HG02852 (cell line): ENCODE data around the gene KMT5B.
A peak's percentile ranks its signal among the peaks of the same experiment; 100 is the strongest.
"Not testable (repeated sequence)": the region's sequence is repeated elsewhere in the genome, so short reads cannot be mapped to it uniquely, and the experiment has no call there.

Experiments
- ATAC-seq: cut with Tn5 transposase; IDR thresholded peaks from one replicate; pipeline ENCODE4 v1.9.1; 2021; ENCODE audit warnings: mild to moderate bottlenecking, moderate library complexity; ENCODE audit not compliant: unreplicated experiment

KMT5B gene

GRCh38 chr11:68213135-68213515 is at the start of gene KMT5B:
TSS of gene KMT5B (minus strand) at chr11:68213296. CDS start at chr11:68190076, 23,220 bp downstream.
- ATAC-seq: peak; percentile 3

- no peak for ATAC-seq
Observed at GRCh38 chr11:68262544-68262827, 49.4 kb upstream of the KMT5B start.

DNA sequence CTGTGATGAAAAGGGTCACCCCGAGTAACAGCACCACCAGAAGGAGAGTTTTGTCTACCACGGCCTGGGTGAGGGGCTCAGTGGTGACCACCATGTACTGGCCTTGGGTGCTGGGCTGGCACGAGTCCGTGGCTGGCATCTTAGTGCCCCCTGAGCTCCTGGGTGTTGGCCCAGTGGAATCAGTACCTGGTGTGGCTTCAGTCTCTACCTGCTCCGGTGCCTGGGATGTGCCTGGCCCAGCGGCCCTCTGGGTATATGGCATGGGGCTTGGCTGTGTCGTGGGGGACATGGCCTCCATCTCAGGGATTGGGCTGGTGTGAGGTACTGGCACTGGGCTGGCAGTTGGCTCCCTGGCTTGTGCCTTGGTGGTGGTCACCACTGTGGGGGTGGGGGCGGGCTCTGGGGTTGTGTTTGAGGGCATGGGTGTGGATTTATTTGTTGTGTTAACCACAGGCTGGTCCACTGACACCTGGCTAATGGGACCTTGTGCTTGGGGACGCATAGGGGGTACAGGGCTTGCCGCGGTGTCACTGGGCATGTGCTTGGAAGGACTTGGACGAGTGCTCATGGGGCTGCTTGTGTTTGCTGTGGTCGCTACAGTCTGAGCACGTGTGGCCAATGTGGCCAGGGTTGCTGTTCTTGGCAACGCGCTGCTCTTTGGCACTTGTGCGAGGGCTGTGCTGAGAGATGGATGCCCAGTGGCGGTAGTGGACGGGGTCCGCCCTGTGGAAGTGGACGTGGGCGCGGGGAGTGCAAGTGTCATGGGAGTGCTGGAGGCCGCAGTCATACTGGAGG is 48.9 kb upstream of the KMT5B start:
- ATAC-seq: no peak

GRCh38 chr11:68261006-68261405 is 47.9 kb upstream of the KMT5B start:
- ATAC-seq: no peak

DNA sequence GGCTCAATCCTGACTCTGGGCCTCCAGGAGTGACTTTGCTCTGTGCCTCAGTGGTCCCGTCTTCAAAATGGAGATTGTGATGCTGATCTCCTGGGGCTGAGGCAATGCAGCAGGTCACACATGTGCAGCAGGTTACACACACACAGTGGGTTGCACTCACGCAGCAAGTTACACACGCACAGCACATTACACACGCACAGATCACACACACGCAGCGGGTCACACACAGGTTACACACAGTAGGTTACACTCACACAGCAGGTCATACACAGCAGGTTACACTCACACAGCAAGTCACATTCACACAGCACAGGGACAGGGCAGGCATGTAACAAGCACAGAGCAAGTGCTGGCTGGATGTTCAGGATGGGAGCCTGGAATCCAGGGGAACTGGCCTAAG is 47.4 kb upstream of the KMT5B start:
- no peak for ATAC-seq

GRCh38 chr11:68259122-68259959 is 46.2 kb upstream of the KMT5B start:
- ATAC-seq: no peak

DNA sequence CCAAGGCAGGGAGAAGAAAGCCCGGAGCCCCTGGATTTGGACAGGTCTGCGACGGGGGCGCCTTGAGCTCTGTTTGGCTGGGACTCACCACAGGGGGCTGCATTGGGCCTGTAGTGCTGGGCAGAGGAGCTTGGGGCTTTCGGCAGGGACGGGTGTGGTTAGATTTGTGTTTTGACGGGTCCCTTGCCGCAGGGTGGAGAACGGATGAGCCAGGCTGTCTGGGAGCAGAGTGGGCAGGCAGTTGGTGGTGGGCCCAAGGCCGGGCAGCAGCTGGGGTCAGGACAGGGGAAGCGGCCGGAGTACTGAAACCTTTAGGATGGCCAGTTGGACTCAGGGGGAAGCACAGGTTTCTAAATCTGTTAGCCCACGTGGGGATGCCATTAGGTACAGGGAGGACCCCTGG is 45.3 kb upstream of the KMT5B start:
- ATAC-seq: no peak

DNA sequence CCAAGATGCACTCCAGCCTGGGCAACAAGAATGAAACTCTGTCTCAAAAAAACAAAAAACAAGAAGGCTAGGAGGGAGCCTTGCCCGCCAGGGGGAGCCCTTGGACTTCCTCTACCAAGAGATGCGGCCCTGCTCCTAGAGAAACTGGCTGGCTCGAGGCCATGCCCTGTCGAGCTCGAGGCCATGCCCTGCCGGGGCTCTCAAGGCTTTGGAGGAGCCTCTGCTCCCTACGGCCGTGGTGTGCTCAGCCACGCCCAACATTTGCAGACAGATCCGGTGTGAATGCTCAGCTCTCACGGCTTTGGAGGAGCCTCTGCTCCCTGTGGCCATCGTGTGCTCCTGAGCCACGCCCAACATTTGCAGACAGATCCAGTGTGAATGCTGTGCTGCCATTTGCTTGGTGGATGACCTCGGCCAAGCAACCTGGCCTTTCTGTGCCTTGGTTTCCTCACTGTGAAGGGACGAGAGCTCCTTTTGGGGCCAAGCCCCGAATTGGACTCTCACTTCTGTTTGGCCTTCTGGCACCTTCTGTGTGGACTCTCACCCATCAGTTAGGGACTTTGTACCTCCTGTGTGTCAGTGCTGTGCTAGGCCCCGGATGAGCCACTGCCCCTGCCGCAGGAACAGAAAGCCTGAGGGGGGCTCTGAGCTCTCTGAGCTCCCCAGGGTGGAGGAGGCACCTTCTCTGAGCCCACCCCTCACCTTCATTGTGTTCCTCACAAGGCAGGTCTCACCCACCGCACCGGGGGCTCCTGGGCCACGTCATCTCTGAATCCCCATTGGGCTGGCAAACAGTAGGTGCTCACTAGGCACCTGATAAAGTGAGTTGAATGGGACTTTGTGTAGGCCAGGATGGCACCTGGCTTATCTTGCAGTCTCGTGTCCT is 44.6 kb upstream of the KMT5B start:
- ATAC-seq: no peak

DNA sequence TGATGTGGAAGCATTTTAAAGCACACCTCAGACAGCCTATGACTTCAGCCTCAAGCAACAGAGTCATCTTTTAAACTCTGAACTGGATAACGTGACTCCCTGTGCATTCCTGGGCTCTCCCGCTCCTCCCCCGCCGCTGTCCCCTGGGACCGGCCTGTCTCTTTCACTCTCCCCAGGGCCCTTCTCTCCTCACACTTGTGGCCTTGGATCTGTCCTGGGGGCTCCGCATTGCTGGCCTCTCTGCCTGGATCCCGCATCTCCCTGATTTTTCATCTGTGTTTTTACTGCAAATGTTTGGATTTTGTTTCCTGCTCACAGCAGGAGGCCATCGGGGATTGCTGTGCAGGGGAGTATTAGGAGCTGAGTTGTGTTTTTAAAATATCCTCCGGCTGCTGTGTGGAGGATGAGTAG is 43.2 kb upstream of the KMT5B start:
- no peak for ATAC-seq

GRCh38 chr11:68255526-68255925 is 42.4 kb upstream of the KMT5B start:
- no peak for ATAC-seq

DNA sequence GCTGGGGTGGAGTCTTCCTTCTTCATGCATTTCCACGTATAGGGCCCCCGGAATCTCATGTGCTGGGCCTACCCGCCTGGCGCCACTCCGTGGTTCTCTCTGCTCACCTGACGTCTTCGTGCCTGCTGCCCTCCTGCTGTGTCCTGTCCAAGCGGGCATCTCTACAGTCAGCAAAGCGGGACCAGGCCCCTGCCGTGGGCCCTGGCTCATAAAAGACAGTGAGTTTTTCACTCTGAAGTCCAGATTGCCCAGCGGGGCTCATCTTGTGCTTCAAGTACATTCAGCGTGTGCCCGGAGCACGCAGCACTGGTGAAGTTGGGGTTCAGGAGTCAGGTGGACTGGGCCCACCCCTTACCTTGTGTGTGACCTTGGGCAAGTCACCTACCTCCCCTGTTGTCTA is 41.3 kb upstream of the KMT5B start:
- ATAC-seq: no peak

- no peak for ATAC-seq
Observed at GRCh38 chr11:68251765-68252164, 38.7 kb upstream of the KMT5B start.

DNA sequence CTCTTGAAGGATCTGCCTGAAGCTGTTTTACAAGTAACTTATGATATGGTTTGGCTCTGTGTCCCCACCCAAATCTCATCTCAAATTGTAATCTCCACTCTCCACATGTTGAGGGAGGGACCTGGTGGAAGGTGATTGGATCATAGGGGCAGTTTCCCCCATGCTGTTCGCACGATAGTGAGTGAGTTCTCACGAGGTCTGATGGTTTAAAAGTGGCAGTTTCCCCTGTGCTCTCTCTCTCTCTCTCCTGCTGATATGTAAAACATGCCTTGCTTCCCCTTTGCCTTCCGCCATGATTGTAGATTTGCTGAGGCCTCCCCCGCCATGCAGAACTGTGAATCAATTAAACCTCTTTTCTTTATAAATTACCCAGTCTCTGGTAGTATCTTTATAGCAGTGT is 31.8 kb upstream of the KMT5B start:
- not testable (repeated sequence) for ATAC-seq

GRCh38 chr11:68243847-68244246 is 30.8 kb upstream of the KMT5B start:
- ATAC-seq: not testable (repeated sequence)

GRCh38 chr11:68242616-68243015 is 29.5 kb upstream of the KMT5B start:
- no peak for ATAC-seq

DNA sequence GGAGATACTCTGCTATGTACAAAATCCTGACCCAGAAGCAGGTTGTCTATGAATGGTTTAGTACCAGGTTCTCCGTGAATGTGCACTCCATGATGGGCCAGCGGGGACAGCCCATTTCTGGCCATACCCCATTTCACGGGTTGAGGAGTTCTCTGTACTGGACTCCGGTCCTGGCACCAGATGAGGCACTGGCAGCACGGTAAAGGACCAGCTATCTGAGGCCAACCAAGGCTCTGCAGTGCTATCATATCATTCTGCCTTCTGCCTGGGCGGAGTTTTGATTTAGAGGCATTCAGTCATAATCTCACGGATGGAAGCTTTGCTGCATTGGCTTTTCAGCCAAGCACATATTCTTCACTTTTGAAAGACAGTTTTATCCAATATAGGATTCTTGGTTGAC is 18.5 kb upstream of the KMT5B start:
- no peak for ATAC-seq

- ATAC-seq: no peak
Observed at GRCh38 chr11:68229601-68230000, 16.5 kb upstream of the KMT5B start.

GRCh38 chr11:68226421-68226820 is 13.3 kb upstream of the KMT5B start:
- ATAC-seq: no peak

DNA sequence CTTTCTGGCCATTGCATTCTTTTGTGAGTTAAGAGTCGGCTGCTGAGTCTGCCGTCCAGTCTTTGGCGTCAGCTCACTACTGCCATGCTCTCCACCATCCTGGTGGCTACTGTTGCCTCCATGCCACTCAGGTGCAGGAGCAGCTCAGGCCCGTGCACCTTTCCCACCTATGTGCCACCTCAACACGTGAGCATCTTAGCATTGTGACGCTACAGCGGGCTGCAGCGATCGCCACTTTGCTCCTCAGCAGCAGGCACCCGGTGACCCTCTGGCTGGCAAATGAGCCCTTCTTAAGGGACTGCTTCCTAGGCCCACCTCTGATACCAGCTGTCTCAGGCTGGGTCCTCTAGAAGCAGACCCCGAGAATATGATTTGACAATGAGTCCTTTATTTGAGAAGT is 11.5 kb upstream of the KMT5B start:
- ATAC-seq: no peak

- no peak for ATAC-seq
Observed at GRCh38 chr11:68223275-68223674, 10.2 kb upstream of the KMT5B start.

- no peak for ATAC-seq
Observed at GRCh38 chr11:68221406-68221805, 8.3 kb upstream of the KMT5B start.
